K562 (cell line): Measurements from ENCODE around the gene CCNY. TPM values are rescaled to one million over a fixed set of nuclear protein-coding genes. Genes with fewer than 3 reads are reported as not detected.

Experiments used
- ATAC-seq: fragments of 200-7000 bp; cut with Tn5 transposase; 3 replicates; pipeline ENCODE4 v1.9.1; 2020; ENCODE audit warnings: moderate library complexity
- BruUV-seq: library from RNA; stranded (reverse); fragments of 400-500 nt; replicated peaks from 2 replicates; lab custom pipeline; 2021; lab: Mats Ljungman, UMichigan
- CTCF ChIA-PET: fragments of 300-600 bp; formaldehyde crosslinking; extraction: SDS; loops from one replicate; lab custom pipeline; 2021; ENCODE audit warnings: low intra/inter-chr PET ratio; lab: Yijun Ruan, JAX
- POLR2A ChIA-PET: fragments of 300-600, 350-650 bp; sonication (Branson Sonifier 250); formaldehyde crosslinking; extraction: SDS; loops from one replicate; lab custom pipeline; 2021; ENCODE audit warnings: antibody characterized with exemption, inconsistent platforms; lab: Yijun Ruan, JAX
- DNase-seq, 4 experiments: peaks; one replicate each; pipeline versions ENCODE4 v3.0.0 to v3.0.0-alpha.2; 2011 to 2018; ENCODE audit warnings: low spot score in 3 of 4, mixed read lengths in 3 of 4; ENCODE audit errors: extremely low read depth in 1 of 4
- FAIRE-seq: peaks from 2 replicates; lab custom pipeline; 2011; peaks lifted over from hg19 to GRCh38; lab: Jason Lieb, UNC
- H2AFZ ChIP-seq: 2 replicates; pipeline ENCODE4 v1.6.0; 2011; ENCODE audit warnings: low read depth, low read length, control low read depth, inconsistent platforms
- H3K27ac ChIP-seq: fragments of 200-600 bp; 3 replicates; pipeline ENCODE4 v1.8.0; 2011; ENCODE audit warnings: low read depth, mild to moderate bottlenecking, control low read depth, inconsistent platforms, low read length, moderate library complexity, mixed read lengths; ENCODE audit errors: extremely low read depth
- H3K27me3 ChIP-seq, 2 experiments: fragments of 300-600 bp in 1 of 2; 2 replicates in 1 of 2; 3 replicates in 1 of 2; pipeline versions ENCODE4 v1.6.0 to v1.8.0; 2011; ENCODE audit warnings: inconsistent platforms in 2 of 2, low read length in 2 of 2, mild to moderate bottlenecking in 1 of 2, mixed read lengths in 1 of 2, moderate library complexity in 1 of 2; ENCODE audit not compliant: control insufficient read depth in 2 of 2, insufficient read depth in 2 of 2
- H3K36me3 ChIP-seq: fragments of 300-600 bp; 3 replicates; pipeline ENCODE4 v1.8.0; 2011; ENCODE audit warnings: mild to moderate bottlenecking, low read length, inconsistent platforms; ENCODE audit not compliant: control insufficient read depth, insufficient read depth
- H3K4me1 ChIP-seq, 2 experiments: fragments of 200-600 bp in 1 of 2; replicated peaks in 1 of 2; 2 replicates in 1 of 2; 3 replicates in 1 of 2; pipeline versions ENCODE4 v1.5.1 to v1.8.0; 2011; ENCODE audit warnings: inconsistent platforms in 2 of 2, low read length in 2 of 2, mild to moderate bottlenecking in 1 of 2, mixed read lengths in 1 of 2, moderate library complexity in 1 of 2; ENCODE audit not compliant: control insufficient read depth in 2 of 2, insufficient read depth in 2 of 2
- H3K4me2 ChIP-seq: 2 replicates; pipeline ENCODE4 v1.6.1; 2011; ENCODE audit warnings: low read length, control low read depth, inconsistent platforms, mixed read lengths; ENCODE audit not compliant: insufficient read depth
- H3K4me3 ChIP-seq: fragments of 200-600 bp; sonication (generic), shearing (Covaris generic); 2 replicates; pipeline ENCODE4 v1.5.1; 2016; ENCODE audit warnings: control low read depth, inconsistent platforms
- H3K79me2 ChIP-seq: fragments of 200-600 bp; 3 replicates; pipeline ENCODE4 v1.8.0; 2011; ENCODE audit warnings: low read length, inconsistent platforms; ENCODE audit not compliant: control insufficient read depth, insufficient read depth
- H3K9ac ChIP-seq, 2 experiments: 2 replicates each; pipeline versions ENCODE4 v1.6.0 to v1.6.1; 2011; ENCODE audit warnings: low read depth in 2 of 2, low read length in 2 of 2, control low read depth in 1 of 2, inconsistent platforms in 1 of 2, mild to moderate bottlenecking in 1 of 2, mixed read lengths in 1 of 2; ENCODE audit not compliant: insufficient read depth in 1 of 2
- H3K9me1 ChIP-seq: one replicate; pipeline ENCODE4 v1.6.0; 2011; ENCODE audit warnings: inconsistent platforms, mild to moderate bottlenecking, low read length, moderate library complexity; ENCODE audit not compliant: control insufficient read depth, insufficient read depth
- H3K9me3 ChIP-seq: replicated peaks from 2 replicates; pipeline ENCODE4 v1.5.1; 2011; ENCODE audit warnings: low read depth, low read length, inconsistent platforms; ENCODE audit not compliant: control insufficient read depth, insufficient read depth
- H4K20me1 ChIP-seq: replicated peaks from 2 replicates; pipeline ENCODE4 v1.6.1; 2011; ENCODE audit warnings: low read length, inconsistent platforms, mixed read lengths; ENCODE audit not compliant: control insufficient read depth, insufficient read depth
- HDGF ChIP-seq: fragments of 450-650 bp; IDR thresholded peaks from 2 replicates; pipeline ENCODE4 v1.6.1; 2016
- POLR2G ChIP-seq: fragments of 200-400 bp; formaldehyde crosslinking; IDR thresholded peaks from 2 replicates; pipeline ENCODE4 v1.6.1; 2017; ENCODE audit warnings: low read depth, mild to moderate bottlenecking, antibody characterized with exemption, low read length, moderate library complexity
- RAD21 ChIP-seq, 2 experiments: fragments of 250-450 bp in 1 of 2; fragments of 450-650 bp in 1 of 2; sonication (Bioruptor Pico) in 1 of 2; formaldehyde crosslinking in 1 of 2; IDR thresholded peaks in 1 of 2; conservative IDR thresholded peaks in 1 of 2; 2 replicates each; pipeline versions ENCODE4 v1.4.0 to v1.8.0; 2020 to 2022; ENCODE audit warnings: mild to moderate bottlenecking in 2 of 2, moderate library complexity in 1 of 2
- RNF2 ChIP-seq: sonication (generic); IDR thresholded peaks from 2 replicates; pipeline ENCODE4 v1.6.1; 2016
- SIX5 ChIP-seq, 2 experiments: IDR thresholded peaks; 2 replicates each; pipeline ENCODE4 v1.6.1; 2011; ENCODE audit warnings: low read length in 2 of 2, borderline replicate concordance in 1 of 2, low read depth in 1 of 2, mild to moderate bottlenecking in 1 of 2, moderate library complexity in 1 of 2; ENCODE audit not compliant: insufficient read depth in 1 of 2
- WGBS: fragments of 100-300 bp; shearing (Covaris generic); methylation state at CpG from one replicate; pipeline ENCODE4 v1.1.6; 2016; ENCODE audit warnings: low coverage, mixed read lengths; ENCODE audit not compliant: insufficient coverage; ENCODE audit errors: missing lambda C conversion rate; 5-methylcytosine and 5-hydroxymethylcytosine counted together
- in situ Hi-C: fragments of 300-500 bp; cut with MboI; formaldehyde crosslinking; loops from 4 replicates; pipeline ENCODE4 v1.15.0; 2018; ENCODE audit warnings: inconsistent platforms, mixed read lengths
- intact Hi-C: fragments of 100-400 bp; cut with micrococcal nuclease; formaldehyde crosslinking; loops from 2 replicates; pipeline ENCODE4 v1.14.2; 2022
- polyA plus RNA-seq, 8 experiments: library from polyadenylated mRNA; depleted of rRNA in 4 of 8; stranded (reverse) in 5 of 8; unstranded in 3 of 8; fragments of >200 nt; fragmentation: Nextera tagmentation in 2 of 8; fragmentation: Illumina TruSeq in 1 of 8; extraction: Ambion mirVana in 2 of 8; extraction: Trizol in 1 of 8; gene quantifications; 2 replicates each; pipeline versions ENCODE4 v1.2.1 to v1.2.3, GENCODE V29; 2011 to 2014; ENCODE audit warnings: inconsistent platforms in 1 of 8, missing spikeins in 1 of 8
- total RNA-seq, 7 experiments: library from RNA; depleted of rRNA in 6 of 7; stranded (reverse); fragments of >200 nt in 6 of 7; fragmentation: Illumina TruSeq in 2 of 7; extraction: Trizol in 2 of 7; gene quantifications; 2 replicates each; pipeline versions ENCODE4 v1.2.1 to v1.2.3, GENCODE V29; 2011 to 2021; ENCODE audit warnings: low replicate concordance in 1 of 7
- TF ChIP-seq, protein P1 (sequence below): fragments of 150-350 bp; IDR thresholded peaks from 2 replicates; pipeline ENCODE4 v1.6.1; 2014; ENCODE audit warnings: low read depth, mild to moderate bottlenecking, low read length, borderline replicate concordance
- TF ChIP-seq, protein P2 (sequence below): fragments of 450-650 bp; IDR thresholded peaks from 2 replicates; pipeline ENCODE4 v1.6.1; 2016; ENCODE audit warnings: borderline replicate concordance

The CCNY gene
- total and polyA plus RNA-seq, 9 of the 15 experiments (the other 6 are each of a cell fraction or from before 2014, with no cell fraction given) = 8.4 to 109 (median 38.6) TPM

DNA sequence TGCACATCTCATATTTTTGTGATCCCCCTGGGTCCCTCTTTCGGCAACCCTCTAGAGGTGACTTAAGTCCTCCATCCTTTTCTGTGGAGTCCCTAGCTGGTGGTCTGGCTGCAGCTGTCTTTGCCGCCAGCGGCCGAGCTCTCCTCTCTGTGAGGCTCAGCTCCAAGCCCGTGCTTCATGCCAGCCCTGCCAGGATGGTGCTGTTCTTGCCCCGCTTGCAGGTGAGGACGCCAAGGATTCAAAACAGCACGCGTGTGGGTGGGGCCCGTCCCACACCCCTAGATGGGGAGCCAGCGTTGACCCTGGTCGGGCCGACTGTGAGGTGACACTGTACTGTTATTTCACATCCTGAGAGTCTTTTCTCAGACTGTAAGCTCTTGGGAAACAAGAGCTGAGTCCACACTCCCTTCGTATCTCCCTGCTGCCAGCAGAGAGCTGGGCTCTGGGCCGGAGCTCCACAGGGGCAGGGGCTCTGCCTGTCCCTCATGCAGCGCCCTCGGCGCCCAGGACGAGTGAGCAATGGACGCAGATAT, 232.2 kb downstream of the CCNY start:
- Histone ChIP-seq H3K4me1 (no peaks in the 10 kb centered on the region; a peak in 1 of 5 replicates), H2AFZ (no peak overlapping the region), H3K36me3 (peaks cover 55% of the 10 kb centered on the region; the same call in 2 of the 3 replicates), H3K4me2 (no peak overlapping the region), H3K9ac (no peak overlapping the region), H3K79me2 (peaks cover 6% of the 10 kb centered on the region; the same call in 1 of the 3 replicates), H3K27ac (no peak overlapping the region), H3K9me3 (no peaks in the 10 kb centered on the region), H4K20me1 (no peaks in the 10 kb centered on the region), H3K4me3 (no peak overlapping the region), H3K9me1 (no peaks in the 10 kb centered on the region), H3K27me3 (no peaks in the 10 kb centered on the region)
- DNase-seq (no peak), FAIRE-seq (no peak), ATAC-seq (no peak)
- intact Hi-C loops = no loop called here
- 90% methylated on average over 18 of the region's 20 CpGs for WGBS
- no peak for TF ChIP-seq SIX5 (IDR thresholded peaks at IDR 0.05; ENCODE audit: borderline replicate concordance in 1 of 2, insufficient read depth in 1 of 2, low read depth in 1 of 2, low read length in 2 of 2)
- TF ChIP-seq HDGF = no peak
- peak; percentile 39 for TF ChIP-seq POLR2G
- ChIA-PET CTCF (no interaction called here), POLR2A (interaction anchor here (0.7 kb wide), 1 partner anchor 9 kb away, joined by 5 read pairs; no protein-coding TSS in a partner anchor)
- in situ Hi-C loops = loop anchor here (25.0 kb wide), 1 partner anchor 331 kb away; no protein-coding TSS in a partner anchor
- BruUV-seq = no TSS peak

DNA sequence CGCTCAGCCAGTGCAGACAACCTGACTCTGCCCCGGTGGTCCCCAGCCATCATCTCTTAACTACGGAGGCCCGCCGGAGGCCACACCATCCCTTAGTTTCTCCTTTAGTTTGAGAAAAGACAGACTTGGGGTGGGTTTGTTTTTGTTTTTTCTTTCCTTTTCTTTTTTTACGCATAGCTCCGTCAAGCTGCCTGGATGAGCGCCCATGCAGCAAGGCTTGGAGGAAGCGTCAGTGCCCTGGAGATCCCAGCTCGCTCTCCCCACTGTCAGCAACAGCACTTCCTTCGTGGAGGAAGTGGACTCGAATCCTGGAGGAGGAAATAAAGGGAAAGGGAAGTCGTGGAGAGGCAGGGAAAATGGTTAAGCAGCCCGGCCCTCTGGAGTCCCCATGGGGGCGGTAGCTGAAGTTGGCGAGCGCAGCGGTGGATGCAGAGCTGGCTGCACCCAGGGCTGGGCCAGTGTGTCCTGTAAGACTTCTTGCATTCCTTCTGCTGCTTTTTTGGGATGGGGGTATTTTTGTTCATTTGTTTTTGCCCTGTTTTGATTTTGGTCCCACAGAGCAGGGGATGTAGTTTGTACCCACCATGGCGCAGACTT, 232.9 kb downstream of the CCNY start:
- WGBS = 92% methylated on average over 15 of the region's 19 CpGs
- BruUV-seq = no TSS peak
- TF ChIP-seq, protein P1, sequence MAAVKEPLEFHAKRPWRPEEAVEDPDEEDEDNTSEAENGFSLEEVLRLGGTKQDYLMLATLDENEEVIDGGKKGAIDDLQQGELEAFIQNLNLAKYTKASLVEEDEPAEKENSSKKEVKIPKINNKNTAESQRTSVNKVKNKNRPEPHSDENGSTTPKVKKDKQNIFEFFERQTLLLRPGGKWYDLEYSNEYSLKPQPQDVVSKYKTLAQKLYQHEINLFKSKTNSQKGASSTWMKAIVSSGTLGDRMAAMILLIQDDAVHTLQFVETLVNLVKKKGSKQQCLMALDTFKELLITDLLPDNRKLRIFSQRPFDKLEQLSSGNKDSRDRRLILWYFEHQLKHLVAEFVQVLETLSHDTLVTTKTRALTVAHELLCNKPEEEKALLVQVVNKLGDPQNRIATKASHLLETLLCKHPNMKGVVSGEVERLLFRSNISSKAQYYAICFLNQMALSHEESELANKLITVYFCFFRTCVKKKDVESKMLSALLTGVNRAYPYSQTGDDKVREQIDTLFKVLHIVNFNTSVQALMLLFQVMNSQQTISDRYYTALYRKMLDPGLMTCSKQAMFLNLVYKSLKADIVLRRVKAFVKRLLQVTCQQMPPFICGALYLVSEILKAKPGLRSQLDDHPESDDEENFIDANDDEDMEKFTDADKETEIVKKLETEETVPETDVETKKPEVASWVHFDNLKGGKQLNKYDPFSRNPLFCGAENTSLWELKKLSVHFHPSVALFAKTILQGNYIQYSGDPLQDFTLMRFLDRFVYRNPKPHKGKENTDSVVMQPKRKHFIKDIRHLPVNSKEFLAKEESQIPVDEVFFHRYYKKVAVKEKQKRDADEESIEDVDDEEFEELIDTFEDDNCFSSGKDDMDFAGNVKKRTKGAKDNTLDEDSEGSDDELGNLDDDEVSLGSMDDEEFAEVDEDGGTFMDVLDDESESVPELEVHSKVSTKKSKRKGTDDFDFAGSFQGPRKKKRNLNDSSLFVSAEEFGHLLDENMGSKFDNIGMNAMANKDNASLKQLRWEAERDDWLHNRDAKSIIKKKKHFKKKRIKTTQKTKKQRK = no peak
- TF ChIP-seq RNF2 = no peak
- no peak for TF ChIP-seq RAD21 (CRISPR knock-in tag; conservative IDR thresholded peaks at IDR 0.05 in 1 of 2, IDR thresholded peaks at IDR 0.05 in 1 of 2)
- TF ChIP-seq, protein P2, sequence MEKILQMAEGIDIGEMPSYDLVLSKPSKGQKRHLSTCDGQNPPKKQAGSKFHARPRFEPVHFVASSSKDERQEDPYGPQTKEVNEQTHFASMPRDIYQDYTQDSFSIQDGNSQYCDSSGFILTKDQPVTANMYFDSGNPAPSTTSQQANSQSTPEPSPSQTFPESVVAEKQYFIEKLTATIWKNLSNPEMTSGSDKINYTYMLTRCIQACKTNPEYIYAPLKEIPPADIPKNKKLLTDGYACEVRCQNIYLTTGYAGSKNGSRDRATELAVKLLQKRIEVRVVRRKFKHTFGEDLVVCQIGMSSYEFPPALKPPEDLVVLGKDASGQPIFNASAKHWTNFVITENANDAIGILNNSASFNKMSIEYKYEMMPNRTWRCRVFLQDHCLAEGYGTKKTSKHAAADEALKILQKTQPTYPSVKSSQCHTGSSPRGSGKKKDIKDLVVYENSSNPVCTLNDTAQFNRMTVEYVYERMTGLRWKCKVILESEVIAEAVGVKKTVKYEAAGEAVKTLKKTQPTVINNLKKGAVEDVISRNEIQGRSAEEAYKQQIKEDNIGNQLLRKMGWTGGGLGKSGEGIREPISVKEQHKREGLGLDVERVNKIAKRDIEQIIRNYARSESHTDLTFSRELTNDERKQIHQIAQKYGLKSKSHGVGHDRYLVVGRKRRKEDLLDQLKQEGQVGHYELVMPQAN = no peak

More for the DNA sequence above, 232.9 kb downstream of the CCNY start:
- H3K9me3 ChIP-seq = no peaks in the 10 kb centered on the region
- ChIA-PET CTCF (no interaction called here), POLR2A (interaction anchor here (0.6 kb wide), 1 partner anchor 17 kb away, joined by 3 read pairs; no protein-coding TSS in a partner anchor)
- H3K36me3 ChIP-seq = peaks cover 55% of the 10 kb centered on the region; the same call in 2 of the 3 replicates
- H3K9ac ChIP-seq = no peak overlapping the region
- FAIRE-seq = no peak
- peaks cover 2% of the 10 kb centered on the region; the same call in 1 of the 3 replicates for H3K79me2 ChIP-seq
- no peak overlapping the region for H3K27ac ChIP-seq
- H2AFZ ChIP-seq = no peak overlapping the region
- DNase-seq = no peak
- no peaks in the 10 kb centered on the region for H4K20me1 ChIP-seq
- intact Hi-C loops = no loop called here
- no peaks in the 10 kb centered on the region; a peak in 1 of 5 replicates for H3K4me1 ChIP-seq
- ATAC-seq = no peak
- no peak overlapping the region for H3K4me3 ChIP-seq
- in situ Hi-C loops = loop anchor here (25.0 kb wide), 1 partner anchor 332 kb away; no protein-coding TSS in a partner anchor
- no peaks in the 10 kb centered on the region for H3K27me3 ChIP-seq
- no peak overlapping the region for H3K4me2 ChIP-seq
- no peaks in the 10 kb centered on the region for H3K9me1 ChIP-seq
